IMR-90 (cell line): Measurements from ENCODE around the gene TARBP2. TPM values are rescaled to one million over a fixed set of nuclear protein-coding genes. Genes with fewer than 3 reads are reported as not detected.

ENCODE experiments used
- ATAC-seq: fragments of 200-7000 bp; cut with Tn5 transposase; 2 replicates; pipeline ENCODE4 v1.9.1; 2020; ENCODE audit warnings: low read depth, mild to moderate bottlenecking, moderate library complexity
- BruUV-seq: library from RNA; stranded (reverse); fragments of 400-500 nt; replicated peaks from 2 replicates; lab custom pipeline; 2021; lab: Mats Ljungman, UMichigan
- CTCF ChIA-PET: fragments of 300-600 bp; formaldehyde crosslinking; extraction: SDS; loops from one replicate; lab custom pipeline; 2021; ENCODE audit warnings: antibody characterized with exemption; lab: Yijun Ruan, JAX
- POLR2A ChIA-PET: fragments of 300-600 bp; sonication (Branson Sonifier 250); formaldehyde crosslinking; loops from one replicate; lab custom pipeline; 2022; ENCODE audit warnings: antibody characterized with exemption; ENCODE audit not compliant: unreplicated experiment; lab: Charles Lee
- DNase-seq: peaks from one replicate; pipeline ENCODE4 v3.0.0; 2013
- H2AFZ ChIP-seq: replicated peaks from 2 replicates; pipeline ENCODE3; 2013; ENCODE audit warnings: low read length, mild to moderate bottlenecking; ENCODE audit not compliant: poor library complexity
- H2AK5ac ChIP-seq: 2 replicates; pipeline ENCODE4 v1.6.1; 2013; ENCODE audit warnings: low read depth, low read length, inconsistent platforms
- H2AK9ac ChIP-seq: replicated peaks from 2 replicates; pipeline ENCODE3; 2013; ENCODE audit warnings: mild to moderate bottlenecking, low read depth, low read length, moderate library complexity; ENCODE audit not compliant: poor library complexity
- H2BK120ac ChIP-seq: 2 replicates; pipeline ENCODE4 v1.6.1; 2013; ENCODE audit warnings: low read depth, low read length, inconsistent platforms
- H2BK15ac ChIP-seq: 3 replicates; pipeline ENCODE4 v1.6.1; 2013; ENCODE audit warnings: low read depth, low read length, inconsistent platforms
- H2BK20ac ChIP-seq: 2 replicates; pipeline ENCODE4 v1.6.1; 2013; ENCODE audit warnings: low read depth, mild to moderate bottlenecking, inconsistent platforms, low read length, moderate library complexity
- H2BK5ac ChIP-seq: 2 replicates; pipeline ENCODE4 v1.6.1; 2013; ENCODE audit warnings: mild to moderate bottlenecking, low read depth, low read length, inconsistent platforms; ENCODE audit not compliant: poor library complexity, severe bottlenecking
- H3K14ac ChIP-seq: replicated peaks from 2 replicates; pipeline ENCODE4 v1.6.1; 2013; ENCODE audit warnings: low read depth, low read length, inconsistent platforms
- H3K18ac ChIP-seq: 2 replicates; pipeline ENCODE4 v1.6.1; 2013; ENCODE audit warnings: low read depth, low read length, control low read depth
- H3K23ac ChIP-seq: 2 replicates; pipeline ENCODE4 v1.6.1; 2013; ENCODE audit warnings: low read depth, low read length, inconsistent platforms
- H3K27ac ChIP-seq: 2 replicates; pipeline ENCODE4 v1.5.1; 2013; ENCODE audit warnings: mild to moderate bottlenecking, control low read depth, low read length; ENCODE audit not compliant: insufficient read depth
- H3K27me3 ChIP-seq: 2 replicates; pipeline ENCODE4 v1.6.1; 2013; ENCODE audit warnings: low read length; ENCODE audit not compliant: control insufficient read depth, insufficient read depth
- H3K36me3 ChIP-seq: 2 replicates; pipeline ENCODE4 v1.6.1; 2013; ENCODE audit warnings: low read length, mixed read lengths; ENCODE audit not compliant: control insufficient read depth, insufficient read depth
- H3K4ac ChIP-seq: 2 replicates; pipeline ENCODE4 v1.6.1; 2013; ENCODE audit warnings: low read depth, low read length, inconsistent platforms
- H3K4me1 ChIP-seq: 2 replicates; pipeline ENCODE4 v1.6.1; 2013; ENCODE audit warnings: low read length, mixed read lengths; ENCODE audit not compliant: control insufficient read depth, insufficient read depth
- H3K4me2 ChIP-seq: 2 replicates; pipeline ENCODE4 v1.6.1; 2013; ENCODE audit warnings: low read depth, mild to moderate bottlenecking, control low read depth, low read length, moderate library complexity
- H3K4me3 ChIP-seq: 2 replicates; pipeline ENCODE4 v1.5.1; 2013; ENCODE audit warnings: low read depth, mild to moderate bottlenecking, control low read depth, low read length, moderate library complexity; ENCODE audit not compliant: insufficient read depth
- H3K56ac ChIP-seq: 2 replicates; pipeline ENCODE4 v1.6.1; 2013; ENCODE audit warnings: low read length, inconsistent platforms; ENCODE audit not compliant: insufficient read depth; ENCODE audit errors: extremely low read depth
- H3K79me1 ChIP-seq, 2 experiments: 2 replicates each; pipeline ENCODE4 v1.6.1; 2013; ENCODE audit warnings: low read length in 2 of 2, inconsistent platforms in 1 of 2, low read depth in 1 of 2
- H3K9ac ChIP-seq: 2 replicates; pipeline ENCODE4 v1.6.1; 2013; ENCODE audit warnings: low read depth, low read length, control low read depth
- H3K9me1 ChIP-seq: 2 replicates; pipeline ENCODE4 v1.6.1; 2013; ENCODE audit warnings: low read length, inconsistent platforms; ENCODE audit not compliant: insufficient read depth
- H3K9me3 ChIP-seq: 2 replicates; pipeline ENCODE4 v1.6.1; 2013; ENCODE audit warnings: low read length; ENCODE audit not compliant: control insufficient read depth, insufficient read depth
- H4K20me1 ChIP-seq: 2 replicates; pipeline ENCODE4 v1.6.1; 2013; ENCODE audit warnings: low read length, inconsistent platforms; ENCODE audit not compliant: insufficient read depth
- H4K5ac ChIP-seq: 2 replicates; pipeline ENCODE4 v1.6.1; 2013; ENCODE audit warnings: mild to moderate bottlenecking, low read depth, low read length, control low read depth
- H4K8ac ChIP-seq, 2 experiments: 2 replicates each; pipeline ENCODE4 v1.6.1; 2013; ENCODE audit warnings: low read depth in 2 of 2, low read length in 2 of 2, control low read depth in 1 of 2, inconsistent platforms in 1 of 2
- H4K91ac ChIP-seq: 2 replicates; pipeline ENCODE4 v1.6.1; 2013; ENCODE audit warnings: low read depth, low read length, inconsistent platforms; ENCODE audit not compliant: insufficient read depth
- BHLHE40 ChIP-seq: fragments of 150-350 bp; IDR thresholded peaks from 2 replicates; pipeline ENCODE4 v1.6.1; 2016; ENCODE audit warnings: mild to moderate bottlenecking, low read depth, low read length
- CEBPB ChIP-seq: IDR thresholded peaks from 2 replicates; pipeline ENCODE4 v1.6.1; 2012; ENCODE audit warnings: low read depth, low read length, improper control_type of control experiment
- CHD1 ChIP-seq: IDR thresholded peaks from 2 replicates; pipeline ENCODE4 v1.6.1; 2012; ENCODE audit warnings: low read depth, low read length, improper control_type of control experiment
- CTCF ChIP-seq: conservative IDR thresholded peaks from 2 replicates; pipeline ENCODE4 v1.5.1; 2012; ENCODE audit warnings: mild to moderate bottlenecking, low read depth, low read length, improper control_type of control experiment
- ELK1 ChIP-seq: fragments of 150-350 bp; IDR thresholded peaks from 2 replicates; pipeline ENCODE4 v1.6.1; 2016; ENCODE audit warnings: low read depth, mild to moderate bottlenecking, low read length, moderate library complexity, borderline replicate concordance
- FOS ChIP-seq: fragments of 150-350 bp; IDR thresholded peaks from 2 replicates; pipeline ENCODE4 v1.6.1; 2016; ENCODE audit warnings: low read depth, low read length
- MAFK ChIP-seq: IDR thresholded peaks from 2 replicates; pipeline ENCODE4 v1.6.1; 2012; ENCODE audit warnings: low read depth, low read length, improper control_type of control experiment
- MAZ ChIP-seq: IDR thresholded peaks from 2 replicates; pipeline ENCODE4 v1.6.1; 2012; ENCODE audit warnings: low read depth, mild to moderate bottlenecking, low read length, improper control_type of control experiment, moderate library complexity, borderline replicate concordance
- MXI1 ChIP-seq: IDR thresholded peaks from 2 replicates; pipeline ENCODE4 v1.6.1; 2012; ENCODE audit warnings: low read depth, mild to moderate bottlenecking, low read length, moderate library complexity, borderline replicate concordance
- NFE2L2 ChIP-seq: fragments of 150-350 bp; IDR thresholded peaks from 2 replicates; pipeline ENCODE4 v1.6.1; 2016; ENCODE audit warnings: low read depth, mild to moderate bottlenecking, low read length
- POLR2A ChIP-seq: IDR thresholded peaks from 2 replicates; pipeline ENCODE4 v1.6.1; 2012; ENCODE audit warnings: mild to moderate bottlenecking, low read depth, low read length
- RAD21 ChIP-seq: IDR thresholded peaks from 2 replicates; pipeline ENCODE4 v1.6.1; 2012; ENCODE audit warnings: low read length, improper control_type of control experiment
- RCOR1 ChIP-seq: IDR thresholded peaks from 2 replicates; pipeline ENCODE4 v1.6.1; 2012; ENCODE audit warnings: mild to moderate bottlenecking, low read length, improper control_type of control experiment; ENCODE audit not compliant: insufficient replicate concordance
- RFX5 ChIP-seq: IDR thresholded peaks from 2 replicates; pipeline ENCODE4 v1.8.0; 2012; ENCODE audit warnings: low read depth, mild to moderate bottlenecking, low read length, moderate library complexity
- SMC3 ChIP-seq: fragments of 150-350 bp; IDR thresholded peaks from 2 replicates; pipeline ENCODE4 v1.6.1; 2016; ENCODE audit warnings: low read depth, mild to moderate bottlenecking, antibody characterized with exemption, low read length, moderate library complexity
- WGBS, 2 experiments: methylation state at CpG; one replicate each; pipeline versions ENCODE4 v1.1.5 to v1.1.7; 2013; ENCODE audit warnings: missing lambda C conversion rate in 2 of 2; ENCODE audit not compliant: insufficient read length in 1 of 2; ENCODE audit errors: extremely low coverage in 2 of 2; 5-methylcytosine and 5-hydroxymethylcytosine counted together
- dilution Hi-C: fragments of 300-500 bp; cut with HindIII; formaldehyde crosslinking; loops from one replicate; pipeline ENCODE4 v1.14.3; 2018; ENCODE audit warnings: low sequenced_read_pairs; ENCODE audit not compliant: unreplicated experiment
- in situ Hi-C: fragments of 300-500 bp; cut with MboI; formaldehyde crosslinking; loops from 3 replicates; pipeline ENCODE4 v1.14.3; 2019; ENCODE audit warnings: low sequenced_read_pairs, inconsistent platforms, mixed read lengths
- intact Hi-C: fragments of 100-400 bp; cut with micrococcal nuclease; formaldehyde crosslinking; loops from 2 replicates; pipeline ENCODE4 v1.10.0; 2022
- polyA plus RNA-seq, 3 experiments: library from polyadenylated mRNA; depleted of rRNA; stranded (reverse); fragments of >200 nt; gene quantifications; 2 replicates each; pipeline ENCODE4 v1.2.3, GENCODE V29; 2012; ENCODE audit warnings: low replicate concordance in 1 of 3
- total RNA-seq: library from RNA; depleted of rRNA; stranded (reverse); fragments of >200 nt; gene quantifications from 2 replicates; pipeline ENCODE4 v1.2.3, GENCODE V29; 2012
- TF ChIP-seq, protein P1 (sequence below): fragments of 150-350 bp; IDR thresholded peaks from 2 replicates; pipeline ENCODE4 v1.6.1; 2017; ENCODE audit warnings: mild to moderate bottlenecking, antibody characterized with exemption, low read length, low read depth

Gene TARBP2
- total and polyA plus RNA-seq, 2 of the 4 experiments (the other 2 are of a cell fraction), result 27.4 to 46.1 TPM

DNA sequence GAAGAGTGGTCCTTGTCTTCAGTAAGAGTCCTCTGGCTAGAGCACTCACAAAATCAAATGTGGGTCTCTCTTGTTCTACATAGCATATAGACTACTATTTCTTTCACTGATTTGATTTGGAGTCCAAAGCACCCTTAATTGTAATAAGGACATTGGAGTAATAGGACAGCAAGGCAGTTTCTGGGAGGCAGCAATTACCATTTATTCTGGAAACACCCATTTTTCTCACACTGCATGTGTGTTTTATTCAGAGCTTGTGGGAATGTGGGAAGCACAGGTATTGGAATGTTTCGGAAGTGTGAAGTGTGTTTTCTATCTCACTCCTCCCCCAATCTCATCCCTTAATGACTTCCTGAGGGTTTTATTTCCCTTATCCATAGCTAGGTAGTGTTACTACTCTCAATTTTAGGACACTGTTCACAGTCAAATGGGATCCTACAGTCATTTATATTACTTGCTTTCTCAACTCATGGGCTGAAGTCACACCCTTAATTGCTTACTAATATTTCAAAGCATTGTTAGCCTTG, 29.0 kb upstream of the TARBP2 start:
- Histone ChIP-seq H2BK20ac (no peak overlapping the region), H4K8ac (no peak overlapping the region), H2BK120ac (no peak overlapping the region), H3K9me1 (no peaks in the 10 kb centered on the region), H2AFZ (no peak overlapping the region), H3K23ac (no peak overlapping the region), H3K4me1 (peaks cover 7% of the 10 kb centered on the region), H2AK5ac (no peak overlapping the region), H3K18ac (no peak overlapping the region), H3K14ac (no peak overlapping the region), H2AK9ac (no peak overlapping the region), H3K36me3 (peaks cover 84% of the 10 kb centered on the region), H3K4me3 (no peak overlapping the region), H2BK5ac (no peak overlapping the region), H3K4me2 (no peak overlapping the region), H3K27ac (no peak overlapping the region), H3K79me1 (peaks cover 27 to 70% of the 10 kb centered on the region in 2 experiments), H4K20me1 (peaks cover 82% of the 10 kb centered on the region), H3K4ac (no peak overlapping the region), H4K91ac (no peak overlapping the region), H3K27me3 (no peaks in the 10 kb centered on the region), H3K9me3 (no peaks in the 10 kb centered on the region), H3K9ac (no peak overlapping the region), H3K56ac (no peak overlapping the region), H2BK15ac (no peak overlapping the region), H4K5ac (no peak overlapping the region)
- no CpG with 5 or more reads among the region's 1 CpG for WGBS, 2 experiments
- intact Hi-C loops (no loop called here), dilution Hi-C loops (no loop called here), in situ Hi-C loops (no loop called here)
- BruUV-seq, result no TSS peak
- TF ChIP-seq RAD21, result no peak
- no peak for TF ChIP-seq ELK1
- no peak for TF ChIP-seq RFX5
- no peak for TF ChIP-seq FOS
- no peak for TF ChIP-seq CTCF
- no peak for TF ChIP-seq POLR2A
- TF ChIP-seq MAZ, result no peak
- no peak for TF ChIP-seq NFE2L2
- TF ChIP-seq SMC3, result no peak
- TF ChIP-seq RCOR1, result no peak
- no peak for TF ChIP-seq CHD1
- no peak for TF ChIP-seq MAFK
- TF ChIP-seq MXI1, result no peak
- TF ChIP-seq, protein P1, sequence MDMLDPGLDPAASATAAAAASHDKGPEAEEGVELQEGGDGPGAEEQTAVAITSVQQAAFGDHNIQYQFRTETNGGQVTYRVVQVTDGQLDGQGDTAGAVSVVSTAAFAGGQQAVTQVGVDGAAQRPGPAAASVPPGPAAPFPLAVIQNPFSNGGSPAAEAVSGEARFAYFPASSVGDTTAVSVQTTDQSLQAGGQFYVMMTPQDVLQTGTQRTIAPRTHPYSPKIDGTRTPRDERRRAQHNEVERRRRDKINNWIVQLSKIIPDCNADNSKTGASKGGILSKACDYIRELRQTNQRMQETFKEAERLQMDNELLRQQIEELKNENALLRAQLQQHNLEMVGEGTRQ, result no peak
- no peak for TF ChIP-seq BHLHE40
- no peak for TF ChIP-seq CEBPB
- POLR2A ChIA-PET, result no interaction called here
- CTCF ChIA-PET, result no interaction called here
- DNase-seq, result no peak
- ATAC-seq, result no peak
